ENCODE results near the gene LTA. TPM values are rescaled to one million over a fixed set of nuclear protein-coding genes. Genes with fewer than 3 reads are reported as not detected.

LTA gene
- total and polyA plus RNA-seq, 7 donors = 0.05 to 0.10 TPM; not detected in 5

- Histone ChIP-seq H3K27ac (no peak overlapping the region), H3K36me3 (ENCODE audit: insufficient read depth in 1 of 2, low read depth in 1 of 2) (peaks cover 4 to 18% of the 10 kb centered on the region in 2 donors), H3K27me3 (ENCODE audit: insufficient read depth in 3 of 3, low read length in 2 of 3) (no peaks in the 10 kb centered on the region), H3K4me1 (peaks cover 24% of the 10 kb centered on the region), H3K9me3 (no peaks in the 10 kb centered on the region), H3K4me3 (no peak overlapping the region)
- 61 to 69% (median 66%) methylated on average over 7 of the region's 7 CpGs for WGBS, 3 donors
- ATAC-seq = no peak
- intact Hi-C loops (cut with DNase I) = loop anchor here (5.0 to 10.0 kb wide), 7 partner anchors 37 to 420 kb away; partner anchors contain the start of genes LTB (in 2 of the 2), AIF1 (in 1 of the 2), C6orf47 (in 1 of the 2) and EHMT2 (in 1 of the 2)
- no peak for DNase-seq
- TF ChIP-seq, protein P1, sequence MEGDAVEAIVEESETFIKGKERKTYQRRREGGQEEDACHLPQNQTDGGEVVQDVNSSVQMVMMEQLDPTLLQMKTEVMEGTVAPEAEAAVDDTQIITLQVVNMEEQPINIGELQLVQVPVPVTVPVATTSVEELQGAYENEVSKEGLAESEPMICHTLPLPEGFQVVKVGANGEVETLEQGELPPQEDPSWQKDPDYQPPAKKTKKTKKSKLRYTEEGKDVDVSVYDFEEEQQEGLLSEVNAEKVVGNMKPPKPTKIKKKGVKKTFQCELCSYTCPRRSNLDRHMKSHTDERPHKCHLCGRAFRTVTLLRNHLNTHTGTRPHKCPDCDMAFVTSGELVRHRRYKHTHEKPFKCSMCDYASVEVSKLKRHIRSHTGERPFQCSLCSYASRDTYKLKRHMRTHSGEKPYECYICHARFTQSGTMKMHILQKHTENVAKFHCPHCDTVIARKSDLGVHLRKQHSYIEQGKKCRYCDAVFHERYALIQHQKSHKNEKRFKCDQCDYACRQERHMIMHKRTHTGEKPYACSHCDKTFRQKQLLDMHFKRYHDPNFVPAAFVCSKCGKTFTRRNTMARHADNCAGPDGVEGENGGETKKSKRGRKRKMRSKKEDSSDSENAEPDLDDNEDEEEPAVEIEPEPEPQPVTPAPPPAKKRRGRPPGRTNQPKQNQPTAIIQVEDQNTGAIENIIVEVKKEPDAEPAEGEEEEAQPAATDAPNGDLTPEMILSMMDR (IDR thresholded peaks at IDR 0.05) = no peak
These were observed 26.8 kb upstream of the LTA start for GRCh38 chr6:31545291-31545690.

- no peaks in the 10 kb centered on the region for H3K27me3 ChIP-seq (ENCODE audit: insufficient read depth in 3 of 3, low read length in 2 of 3)
- 4 to 8% (median 6%) methylated on average over 11 of the region's 11 CpGs for WGBS, 3 donors
- H3K36me3 ChIP-seq (ENCODE audit: insufficient read depth in 1 of 2, low read depth in 1 of 2) = peaks cover 2 to 29% of the 10 kb centered on the region in 2 donors
- peak; percentile 88 to 92 for DNase-seq
- intact Hi-C loops (cut with DNase I) = loop anchor here (1.0 to 10.0 kb wide), 9 partner anchors 36 to 418 kb away; partner anchors contain the start of genes LTB (in 2 of the 2), AIF1 (in 1 of the 2), C6orf47 (in 1 of the 2) and EHMT2 (in 1 of the 2)
- peaks cover 19% of the 10 kb centered on the region for H3K4me1 ChIP-seq
- H3K9me3 ChIP-seq = no peaks in the 10 kb centered on the region
- H3K27ac ChIP-seq = peak within 1 kb of the TSS; percentile 86
- peak within 1 kb of the TSS; percentile 71 for H3K4me3 ChIP-seq
- TF ChIP-seq, protein P1 (IDR thresholded peaks at IDR 0.05) = peak; percentile 94
- ATAC-seq = peak; percentile 80 to 84 (median 82)
These were observed 25.6 kb upstream of the LTA start, which contains the start of gene ATP6V1G2 for GRCh38 chr6:31546339-31546957. Gene ATP6V1G2, minus strand, starts transcription at chr6:31546608. Its CDS starts 49 bp downstream, at chr6:31546559.

- H3K27me3 ChIP-seq (ENCODE audit: insufficient read depth in 3 of 3, low read length in 2 of 3) = no peaks in the 10 kb centered on the region
- 0% methylated on average over 25 of the region's 25 CpGs for WGBS, 3 donors
- peak within 1 kb of the TSS; percentile 71 for H3K4me3 ChIP-seq
- peaks cover 19% of the 10 kb centered on the region for H3K4me1 ChIP-seq
- ATAC-seq (peak; percentile 96 to 97 (median 96)), DNase-seq (peak; percentile 95 to 97)
- TF ChIP-seq, protein P1 (IDR thresholded peaks at IDR 0.05) = no peak
- no peaks in the 10 kb centered on the region for H3K9me3 ChIP-seq
- H3K27ac ChIP-seq = peak within 1 kb of the TSS; percentile 86
- intact Hi-C loops (cut with DNase I) = loop anchor here (1.0 to 10.0 kb wide), 9 partner anchors 35 to 418 kb away; partner anchors contain the start of genes LTB (in 2 of the 2), AIF1 (in 1 of the 2), C6orf47 (in 1 of the 2) and EHMT2 (in 1 of the 2)
- H3K36me3 ChIP-seq (ENCODE audit: insufficient read depth in 1 of 2, low read depth in 1 of 2) = peaks cover 2 to 35% of the 10 kb centered on the region in 2 donors
These were observed 24.9 kb upstream of the LTA start, which contains the start of gene NFKBIL1 for GRCh38 chr6:31546958-31547726. Gene NFKBIL1, plus strand, starts transcription at chr6:31547608. Its CDS starts 87 bp downstream, at chr6:31547695.

DNA sequence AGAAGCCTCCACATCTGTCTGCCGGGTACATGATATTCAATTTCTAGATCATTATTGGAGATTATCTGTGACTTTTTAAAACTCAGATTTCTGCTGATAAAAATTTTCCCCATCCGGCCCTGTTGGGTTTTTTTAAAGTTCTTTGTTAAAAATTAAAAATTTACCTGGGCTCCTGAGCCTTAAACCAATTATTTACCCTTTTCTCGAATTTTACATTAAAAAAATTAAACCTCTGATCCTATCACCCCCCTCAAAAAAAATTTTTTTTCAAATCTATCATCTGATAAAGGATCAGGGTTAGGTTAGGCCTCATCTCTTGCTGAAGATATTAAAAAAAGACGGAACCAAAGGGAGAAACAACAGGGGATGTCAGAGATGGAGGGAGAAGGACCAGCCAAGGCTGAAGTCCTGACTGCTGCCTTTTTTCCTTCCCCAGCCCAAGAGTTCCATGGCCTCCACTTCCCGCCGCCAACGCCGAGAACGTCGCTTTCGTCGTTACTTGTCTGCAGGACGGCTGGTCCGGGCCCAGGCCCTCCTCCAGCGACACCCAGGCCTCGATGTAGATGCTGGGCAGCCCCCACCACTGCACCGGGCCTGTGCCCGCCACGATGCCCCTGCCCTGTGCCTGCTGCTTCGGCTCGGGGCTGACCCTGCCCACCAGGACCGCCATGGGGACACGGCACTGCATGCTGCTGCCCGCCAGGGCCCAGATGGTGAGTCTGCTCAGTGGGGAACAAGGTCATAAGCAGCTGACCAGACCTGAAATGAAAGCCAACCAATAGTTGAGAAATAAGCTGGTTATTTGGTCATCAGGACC, 24.2 kb upstream of the LTA start:
- peak in 1 of 2 donors; percentile 57 for DNase-seq
- Histone ChIP-seq H3K4me3 (peak overlapping the region; percentile 71), H3K27me3 (ENCODE audit: insufficient read depth in 3 of 3, low read length in 2 of 3) (no peaks in the 10 kb centered on the region), H3K27ac (peak overlapping the region; percentile 86), H3K9me3 (no peaks in the 10 kb centered on the region), H3K36me3 (ENCODE audit: insufficient read depth in 1 of 2, low read depth in 1 of 2) (peaks cover 2 to 37% of the 10 kb centered on the region in 2 donors), H3K4me1 (peaks cover 15% of the 10 kb centered on the region)
- TF ChIP-seq, protein P1 (IDR thresholded peaks at IDR 0.05) = no peak
- ATAC-seq = peak in 1 of 4 donors; percentile 5
- intact Hi-C loops (cut with DNase I) = loop anchor here (2.0 to 10.0 kb wide), 8 partner anchors 34 to 417 kb away; partner anchors contain the start of genes LTB (in 2 of the 2), AIF1 (in 1 of the 2), C6orf47 (in 1 of the 2) and EHMT2 (in 1 of the 2)
- WGBS, 3 donors = 73 to 79% (median 74%) methylated on average over 24 of the region's 24 CpGs

Measured in psoas muscle (tissue), 8 donors.